GM13976 (cell line): ENCODE data around the gene LRRC2.

Experiments
- DNase-seq: peaks from one replicate; pipeline ENCODE4 v3.0.0; 2012; ENCODE audit warnings: low spot score
- CTCF ChIP-seq: IDR thresholded peaks from 2 replicates; pipeline ENCODE4 v1.5.1; 2012; ENCODE audit warnings: borderline replicate concordance, mild to moderate bottlenecking; ENCODE audit not compliant: insufficient read depth; ENCODE audit errors: extremely low read depth, missing control alignments, control extremely low read depth
- in situ Hi-C: fragments of 300-500 bp; cut with MboI; formaldehyde crosslinking; loops from one replicate; pipeline ENCODE4 v1.12.0; 2022; ENCODE audit warnings: low sequenced_read_pairs, mixed read lengths, inconsistent platforms; ENCODE audit not compliant: unreplicated experiment

Gene LRRC2

GRCh38 chr3:46565607-46566039 is 479 bp downstream of the LRRC2 start:
- TF ChIP-seq CTCF, result no peak
- no peak for DNase-seq
- in situ Hi-C loops, result no loop called here

- no peak for DNase-seq
- TF ChIP-seq CTCF, result no peak
- in situ Hi-C loops, result no loop called here
These were observed 1.0 kb downstream of the LRRC2 start for GRCh38 chr3:46565077-46565476.

GRCh38 chr3:46564190-46565021 is 1.7 kb downstream of the LRRC2 start:
- in situ Hi-C loops, result no loop called here
- DNase-seq, result no peak
- no peak for TF ChIP-seq CTCF

- no peak for TF ChIP-seq CTCF
- in situ Hi-C loops, result no loop called here
These were observed 4.2 kb downstream of the LRRC2 start for GRCh38 chr3:46561951-46562350.

GRCh38 chr3:46561511-46561910 is 4.6 kb downstream of the LRRC2 start:
- DNase-seq, result no peak
- in situ Hi-C loops, result no loop called here
- no peak for TF ChIP-seq CTCF

More at GRCh38 chr3:46561951-46562350, 4.2 kb downstream of the LRRC2 start:
- DNase-seq, result no peak

GRCh38 chr3:46559091-46559704 is 6.9 kb downstream of the LRRC2 start:
- DNase-seq, result no peak
- in situ Hi-C loops, result no loop called here
- no peak for TF ChIP-seq CTCF
